DOHH2 (cell line): Measurements from ENCODE around the gene RNU5D-1.
"Not testable (repeated sequence)": the region's sequence is repeated elsewhere in the genome, so short reads cannot be mapped to it uniquely, and the experiment has no call there.

Experiments used
- H3F3A ChIP-seq: fragments of 200-600 bp; sonication (generic), shearing (Covaris generic); 2 replicates; pipeline ENCODE4 v1.6.0; 2016; ENCODE audit warnings: antibody characterized with exemption, mild to moderate bottlenecking; ENCODE audit not compliant: control insufficient read depth, insufficient read depth
- H3K27ac ChIP-seq: fragments of 200-600 bp; sonication (generic); 2 replicates; pipeline ENCODE4 v1.5.1; 2014; ENCODE audit warnings: low read depth, mild to moderate bottlenecking, low read length, moderate library complexity
- H3K27me3 ChIP-seq: fragments of 200-600 bp; sonication (generic); 2 replicates; pipeline ENCODE4 v1.6.1; 2014; ENCODE audit warnings: mild to moderate bottlenecking, low read length, mixed read lengths; ENCODE audit not compliant: control insufficient read depth
- H3K36me3 ChIP-seq: fragments of 200-600 bp; sonication (generic); 2 replicates; pipeline ENCODE4 v1.6.1; 2014; ENCODE audit warnings: mild to moderate bottlenecking, low read length, moderate library complexity, mixed read lengths; ENCODE audit not compliant: control insufficient read depth
- H3K4me1 ChIP-seq: fragments of 200-600 bp; sonication (generic); 2 replicates; pipeline ENCODE4 v1.6.1; 2014; ENCODE audit warnings: mild to moderate bottlenecking, low read length, mixed read lengths; ENCODE audit not compliant: control insufficient read depth
- H3K4me2 ChIP-seq: fragments of 200-600 bp; sonication (generic); 2 replicates; pipeline ENCODE4 v1.6.0; 2014; ENCODE audit warnings: mild to moderate bottlenecking, low read length, moderate library complexity
- H3K4me3 ChIP-seq: fragments of 200-600 bp; sonication (generic); 2 replicates; pipeline ENCODE4 v1.5.1; 2014; ENCODE audit warnings: mild to moderate bottlenecking, low read length, mixed read lengths
- H3K79me2 ChIP-seq: fragments of 200-600 bp; sonication (generic); 2 replicates; pipeline ENCODE4 v1.6.1; 2014; ENCODE audit warnings: mild to moderate bottlenecking, low read length, mixed read lengths; ENCODE audit not compliant: control insufficient read depth
- H3K9me2 ChIP-seq: fragments of 200-600 bp; sonication (generic); replicated peaks from 2 replicates; pipeline ENCODE4 v1.6.1; 2014; ENCODE audit warnings: mild to moderate bottlenecking, low read length, mixed read lengths; ENCODE audit not compliant: control insufficient read depth
- H3K9me3 ChIP-seq: fragments of 200-600 bp; sonication (generic); 2 replicates; pipeline ENCODE4 v1.6.1; 2014; ENCODE audit warnings: antibody characterized with exemption, low read length, mixed read lengths; ENCODE audit not compliant: control insufficient read depth, insufficient read depth
- H4K20me1 ChIP-seq: fragments of 200-600 bp; sonication (generic); 2 replicates; pipeline ENCODE4 v1.6.0; 2014; ENCODE audit warnings: low read depth, mild to moderate bottlenecking, antibody characterized with exemption, low read length, moderate library complexity; ENCODE audit not compliant: control insufficient read depth, insufficient read depth
- CTCF ChIP-seq: fragments of 200-600 bp; sonication (generic); IDR thresholded peaks from one replicate; pipeline ENCODE4 v1.5.1; 2014; ENCODE audit warnings: antibody characterized with exemption, mild to moderate bottlenecking, low read depth, low read length; ENCODE audit not compliant: poor library complexity, severe bottlenecking
- EZH2phosphoT487 ChIP-seq: fragments of 200-600 bp; sonication (generic); IDR thresholded peaks from 2 replicates; pipeline ENCODE4 v1.6.1; 2017; ENCODE audit warnings: borderline replicate concordance, mild to moderate bottlenecking, antibody characterized with exemption, low read length, moderate library complexity, mixed read lengths

The RNU5D-1 gene

GRCh38 chr1:44705470-44705869 is 25.5 kb downstream of the RNU5D-1 start:
- Histone ChIP-seq H3K9me2 (no peaks in the 10 kb centered on the region), H3K4me2 (no peak overlapping the region), H3K27me3 (no peaks in the 10 kb centered on the region), H3K4me1 (peaks cover 19% of the 10 kb centered on the region), H3K27ac (no peak overlapping the region), H3F3A (peaks cover 2% of the 10 kb centered on the region), H3K9me3 (no peaks in the 10 kb centered on the region), H4K20me1 (no peaks in the 10 kb centered on the region), H3K36me3 (no peaks in the 10 kb centered on the region), H3K4me3 (no peak overlapping the region), H3K79me2 (no peaks in the 10 kb centered on the region)
- TF ChIP-seq CTCF, result no peak
- no peak for TF ChIP-seq EZH2phosphoT487

GRCh38 chr1:44701141-44701573 is 29.8 kb downstream of the RNU5D-1 start:
- no peaks in the 10 kb centered on the region for H4K20me1 ChIP-seq
- H3K4me2 ChIP-seq, result no peak overlapping the region
- H3K79me2 ChIP-seq, result no peaks in the 10 kb centered on the region
- H3K4me3 ChIP-seq, result no peak overlapping the region
- no peak overlapping the region for H3K27ac ChIP-seq
- peaks cover 25% of the 10 kb centered on the region for H3K4me1 ChIP-seq
- peaks cover 3% of the 10 kb centered on the region; the same call in 1 of the 2 replicates for H3F3A ChIP-seq
- H3K9me3 ChIP-seq, result no peaks in the 10 kb centered on the region
- no peaks in the 10 kb centered on the region for H3K36me3 ChIP-seq
- no peak for TF ChIP-seq CTCF
- TF ChIP-seq EZH2phosphoT487, result no peak
- H3K9me2 ChIP-seq, result no peaks in the 10 kb centered on the region
- no peaks in the 10 kb centered on the region for H3K27me3 ChIP-seq

GRCh38 chr1:44700573-44700972 is 30.4 kb downstream of the RNU5D-1 start:
- Histone ChIP-seq H3K27me3 (no peaks in the 10 kb centered on the region), H3K4me3 (no peak overlapping the region), H3K27ac (no peak overlapping the region), H4K20me1 (no peaks in the 10 kb centered on the region), H3K36me3 (no peaks in the 10 kb centered on the region), H3K9me3 (no peaks in the 10 kb centered on the region), H3K4me2 (no peak overlapping the region), H3K4me1 (peaks cover 31% of the 10 kb centered on the region), H3K79me2 (no peaks in the 10 kb centered on the region), H3F3A (peaks cover 4% of the 10 kb centered on the region; the same call in 1 of the 2 replicates), H3K9me2 (no peaks in the 10 kb centered on the region)
- TF ChIP-seq CTCF (no peak), EZH2phosphoT487 (no peak)

- H3F3A ChIP-seq, H3K4me3 ChIP-seq: not testable (repeated sequence)
These were observed 31.6 kb downstream of the RNU5D-1 start for GRCh38 chr1:44699375-44699774.

More at GRCh38 chr1:44699375-44699774, 31.6 kb downstream of the RNU5D-1 start:
- H4K20me1 ChIP-seq, H3K79me2 ChIP-seq, H3K9me3 ChIP-seq, H3K27ac ChIP-seq, H3K9me2 ChIP-seq, H3K4me2 ChIP-seq, H3K36me3 ChIP-seq, H3K27me3 ChIP-seq: not testable (repeated sequence)
- H3K4me1 ChIP-seq, result peaks cover 43% of the 10 kb centered on the region
